Astrocyte of the cerebellum (primary cell): ENCODE measurements around the gene UCKL1.

Source experiments
- DNase-seq: peaks from one replicate; pipeline ENCODE4 v3.0.0-alpha.2; 2011; ENCODE audit warnings: low read depth
- H3K4me3 ChIP-seq: 2 replicates; pipeline ENCODE4 v1.5.1; 2011; ENCODE audit warnings: mild to moderate bottlenecking, low read depth, low read length, moderate library complexity
- CTCF ChIP-seq: IDR thresholded peaks from 2 replicates; pipeline ENCODE4 v1.5.1; 2012; ENCODE audit warnings: low read length, low read depth, moderate library complexity, mild to moderate bottlenecking; ENCODE audit errors: missing control alignments
- in situ Hi-C: cut with HindIII; loops from 2 replicates; pipeline ENCODE4 v1.10.0; 2017; ENCODE audit warnings: low sequenced_read_pairs

UCKL1 gene

GRCh38 chr20:63945921-63946920 lies 10.0 kb downstream of the UCKL1 start:
- no peak for DNase-seq
- in situ Hi-C loops = no loop called here
- TF ChIP-seq CTCF = no peak
- no peak overlapping the region for H3K4me3 ChIP-seq

- no peak for TF ChIP-seq CTCF
- in situ Hi-C loops = no loop called here
- no peak for DNase-seq
- H3K4me3 ChIP-seq = no peak overlapping the region
These were observed 11.1 kb downstream of the UCKL1 start for GRCh38 chr20:63945031-63945658.

- DNase-seq = no peak
- no peak overlapping the region for H3K4me3 ChIP-seq
- in situ Hi-C loops = no loop called here
- TF ChIP-seq CTCF = no peak
These were observed 11.9 kb downstream of the UCKL1 start for GRCh38 chr20:63944078-63944941.

- in situ Hi-C loops = no loop called here
These were observed 12.5 kb downstream of the UCKL1 start for GRCh38 chr20:63943808-63944077.

GRCh38 chr20:63942969-63943807 lies 13.0 kb downstream of the UCKL1 start:
- H3K4me3 ChIP-seq = no peak overlapping the region
- no peak for DNase-seq
- in situ Hi-C loops = no loop called here
- TF ChIP-seq CTCF = no peak

More at GRCh38 chr20:63943808-63944077, 12.5 kb downstream of the UCKL1 start:
- no peak for TF ChIP-seq CTCF
- no peak overlapping the region for H3K4me3 ChIP-seq
- no peak for DNase-seq
